HepG2 (cell line): ENCODE results near the gene TANGO6. TPM values are rescaled to one million over a fixed set of nuclear protein-coding genes. Genes with fewer than 3 reads are reported as not detected.

Source experiments
- ASH2L ChIP-seq: fragments of 300-600, 200-600 bp; sonication (generic); IDR thresholded peaks from 2 replicates; pipeline ENCODE4 v1.7.0; 2017; ENCODE audit warnings: low read depth, mild to moderate bottlenecking, moderate library complexity, mixed read lengths, low read length; ENCODE audit not compliant: insufficient read length
- ELF3 ChIP-seq: IDR thresholded peaks from 2 replicates; pipeline ENCODE4 v1.6.1; 2016; ENCODE audit warnings: missing genetic modification reagents, missing compliant biosample characterization
- HES4 ChIP-seq: sonication (generic); formaldehyde crosslinking; IDR thresholded peaks from 2 replicates; pipeline ENCODE4 v1.9.0; 2021; ENCODE audit warnings: mild to moderate bottlenecking, missing genetic modification reagents, borderline replicate concordance
- HOXA3 ChIP-seq: sonication (generic); formaldehyde crosslinking; IDR thresholded peaks from 2 replicates; pipeline ENCODE4 v1.5.0; 2020; ENCODE audit warnings: missing genetic modification reagents
- MIXL1 ChIP-seq: IDR thresholded peaks from 2 replicates; pipeline ENCODE4 v1.6.1; 2016
- NFATC3 ChIP-seq: sonication (generic); formaldehyde crosslinking; IDR thresholded peaks from 2 replicates; pipeline ENCODE4 v1.5.1; 2020; ENCODE audit warnings: mild to moderate bottlenecking, missing genetic modification reagents
- SOX13 ChIP-seq, 3 experiments: fragments of 450-650 bp in 1 of 3; sonication (generic) in 1 of 3; formaldehyde crosslinking in 1 of 3; IDR thresholded peaks in 2 of 3; conservative IDR thresholded peaks in 1 of 3; 2 replicates each; pipeline versions ENCODE4 v1.5.0 to v1.6.1; 2016 to 2020; ENCODE audit warnings: antibody characterized with exemption in 1 of 3, mild to moderate bottlenecking in 1 of 3, missing compliant biosample characterization in 1 of 3, missing genetic modification reagents in 1 of 3, moderate library complexity in 1 of 3
- SP140L ChIP-seq: sonication (generic); formaldehyde crosslinking; IDR thresholded peaks from 2 replicates; pipeline ENCODE4 v1.4.0; 2020; ENCODE audit warnings: missing genetic modification reagents, borderline replicate concordance
- TBX3 ChIP-seq: fragments of 450-650 bp; IDR thresholded peaks from 2 replicates; pipeline ENCODE4 v1.6.1; 2017; ENCODE audit warnings: antibody characterized with exemption, mild to moderate bottlenecking, inconsistent platforms, borderline replicate concordance
- TP53 ChIP-seq: sonication (generic); formaldehyde crosslinking; conservative IDR thresholded peaks from 2 replicates; pipeline ENCODE4 v1.4.0; 2020; ENCODE audit warnings: missing genetic modification reagents
- ZNF446 ChIP-seq: sonication (generic); formaldehyde crosslinking; IDR thresholded peaks from 2 replicates; pipeline ENCODE4 v1.5.0; 2020; ENCODE audit warnings: mild to moderate bottlenecking, missing genetic modification reagents
- ZNF674 ChIP-seq: sonication (generic); formaldehyde crosslinking; IDR thresholded peaks from 2 replicates; pipeline ENCODE4 v1.5.0; 2020; ENCODE audit warnings: low read depth, mild to moderate bottlenecking, missing genetic modification reagents
- ZNF7 ChIP-seq: IDR thresholded peaks from 2 replicates; pipeline ENCODE4 v1.6.1; 2016; ENCODE audit warnings: missing biosample characterization, missing genetic modification reagents
- ZNF713 ChIP-seq: sonication (generic); formaldehyde crosslinking; IDR thresholded peaks from 2 replicates; pipeline ENCODE4 v1.4.0; 2020; ENCODE audit warnings: mild to moderate bottlenecking, missing genetic modification reagents
- polyA plus RNA-seq, 8 experiments: library from polyadenylated mRNA; depleted of rRNA in 3 of 8; stranded (reverse) in 7 of 8; unstranded in 1 of 8; fragments of >200 nt; fragmentation: Illumina TruSeq in 4 of 8; extraction: Trizol in 4 of 8; gene quantifications; 2 replicates each; pipeline versions ENCODE4 v1.2.1 to v1.2.3, GENCODE V29; 2011 to 2016; ENCODE audit warnings: low read depth in 4 of 8, missing spikeins in 1 of 8, mixed read lengths in 1 of 8; ENCODE audit not compliant: insufficient read depth in 1 of 8
- total RNA-seq, 5 experiments: library from RNA; depleted of rRNA; stranded (reverse); fragments of >200 nt; fragmentation: Illumina TruSeq; extraction: Trizol; gene quantifications; 2 replicates each; pipeline ENCODE4 v1.2.3, GENCODE V29; 2016; ENCODE audit warnings: low read depth in 1 of 5
- TF ChIP-seq, protein P1 (sequence below): sonication (generic); formaldehyde crosslinking; IDR thresholded peaks from 2 replicates; pipeline ENCODE4 v1.5.1; 2020; ENCODE audit warnings: missing genetic modification reagents, mild to moderate bottlenecking, borderline replicate concordance
- TF ChIP-seq, protein P2 (sequence below): sonication (generic); formaldehyde crosslinking; IDR thresholded peaks from 2 replicates; pipeline ENCODE4 v1.9.0; 2022; ENCODE audit warnings: missing genetic modification reagents, mild to moderate bottlenecking, borderline replicate concordance
- TF ChIP-seq, protein P3 (sequence below): IDR thresholded peaks from 2 replicates; pipeline ENCODE4 v1.6.1; 2016; ENCODE audit warnings: low read depth
- TF ChIP-seq, protein P4 (sequence below): sonication (generic); formaldehyde crosslinking; IDR thresholded peaks from 2 replicates; pipeline ENCODE4 v1.5.1; 2020; ENCODE audit warnings: mild to moderate bottlenecking, missing genetic modification reagents, moderate library complexity

The TANGO6 gene
- total and polyA plus RNA-seq, 2 of the 13 experiments (the other 11 are each of a cell fraction or from before 2014, with no cell fraction given): 7.2 to 13.3 TPM

DNA sequence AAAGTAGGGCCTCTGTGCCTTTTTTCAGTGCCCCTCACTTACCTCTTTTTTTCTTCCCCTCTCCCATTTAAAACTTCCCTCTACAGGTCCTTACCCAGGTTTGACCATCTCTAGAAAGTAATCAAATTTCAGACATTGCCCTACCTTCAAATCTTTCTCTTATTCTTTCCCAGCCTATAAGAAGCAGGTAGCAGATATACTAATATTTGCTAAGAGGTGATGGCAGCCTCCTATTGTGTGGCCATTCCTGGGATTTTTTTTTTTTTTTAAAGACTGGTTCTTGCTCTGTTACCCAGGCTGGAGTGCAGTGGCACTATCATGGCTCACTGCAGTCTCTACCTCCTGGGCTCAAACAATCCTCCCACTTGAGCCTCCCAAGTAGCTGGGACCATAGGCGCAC, 151.0 kb downstream of the TANGO6 start (continued):
- TF ChIP-seq HOXA3 (CRISPR knock-in tag): no peak
- TF ChIP-seq TBX3: no peak
- peak; percentile 35 for TF ChIP-seq ASH2L
- no peak; the same call in 1 of the 2 replicates for TF ChIP-seq ELF3
- TF ChIP-seq ZNF674: no peak
- TF ChIP-seq, protein P1, sequence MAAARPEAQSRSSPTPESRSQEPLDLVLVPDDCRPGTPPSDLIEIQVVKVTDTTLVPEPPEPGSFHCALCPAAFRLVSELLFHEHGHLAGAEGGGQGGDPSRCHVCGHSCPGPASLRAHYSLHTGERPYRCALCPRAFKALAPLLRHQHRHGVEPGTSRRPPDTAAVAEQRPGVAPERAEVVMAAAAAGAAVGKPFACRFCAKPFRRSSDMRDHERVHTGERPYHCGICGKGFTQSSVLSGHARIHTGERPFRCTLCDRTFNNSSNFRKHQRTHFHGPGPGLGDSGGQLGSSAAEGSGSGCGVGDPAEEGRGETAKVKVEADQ: no peak
- TF ChIP-seq SP140L (CRISPR knock-in tag): no peak
- no peak for TF ChIP-seq TP53
- TF ChIP-seq, protein P2, sequence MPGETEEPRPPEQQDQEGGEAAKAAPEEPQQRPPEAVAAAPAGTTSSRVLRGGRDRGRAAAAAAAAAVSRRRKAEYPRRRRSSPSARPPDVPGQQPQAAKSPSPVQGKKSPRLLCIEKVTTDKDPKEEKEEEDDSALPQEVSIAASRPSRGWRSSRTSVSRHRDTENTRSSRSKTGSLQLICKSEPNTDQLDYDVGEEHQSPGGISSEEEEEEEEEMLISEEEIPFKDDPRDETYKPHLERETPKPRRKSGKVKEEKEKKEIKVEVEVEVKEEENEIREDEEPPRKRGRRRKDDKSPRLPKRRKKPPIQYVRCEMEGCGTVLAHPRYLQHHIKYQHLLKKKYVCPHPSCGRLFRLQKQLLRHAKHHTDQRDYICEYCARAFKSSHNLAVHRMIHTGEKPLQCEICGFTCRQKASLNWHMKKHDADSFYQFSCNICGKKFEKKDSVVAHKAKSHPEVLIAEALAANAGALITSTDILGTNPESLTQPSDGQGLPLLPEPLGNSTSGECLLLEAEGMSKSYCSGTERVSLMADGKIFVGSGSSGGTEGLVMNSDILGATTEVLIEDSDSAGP (CRISPR knock-in tag): no peak
- TF ChIP-seq MIXL1 (CRISPR knock-in tag): no peak
- TF ChIP-seq HES4: no peak
- TF ChIP-seq ZNF7: no peak
- TF ChIP-seq, protein P3, sequence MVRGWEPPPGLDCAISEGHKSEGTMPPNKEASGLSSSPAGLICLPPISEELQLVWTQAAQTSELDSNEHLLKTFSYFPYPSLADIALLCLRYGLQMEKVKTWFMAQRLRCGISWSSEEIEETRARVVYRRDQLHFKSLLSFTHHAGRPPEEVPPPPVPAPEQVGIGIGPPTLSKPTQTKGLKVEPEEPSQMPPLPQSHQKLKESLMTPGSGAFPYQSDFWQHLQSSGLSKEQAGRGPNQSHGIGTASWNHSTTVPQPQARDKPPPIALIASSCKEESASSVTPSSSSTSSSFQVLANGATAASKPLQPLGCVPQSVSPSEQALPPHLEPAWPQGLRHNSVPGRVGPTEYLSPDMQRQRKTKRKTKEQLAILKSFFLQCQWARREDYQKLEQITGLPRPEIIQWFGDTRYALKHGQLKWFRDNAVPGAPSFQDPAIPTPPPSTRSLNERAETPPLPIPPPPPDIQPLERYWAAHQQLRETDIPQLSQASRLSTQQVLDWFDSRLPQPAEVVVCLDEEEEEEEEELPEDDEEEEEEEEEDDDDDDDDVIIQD (CRISPR knock-in tag): 0 out of 2 replicates have a peak, but pooled peaks have one; percentile 0
- TF ChIP-seq SOX13 (IDR thresholded peaks at IDR 0.05): no peak
- TF ChIP-seq SOX13 (CRISPR knock-in tag; conservative IDR thresholded peaks at IDR 0.05 in 1 of 2, IDR thresholded peaks at IDR 0.05 in 1 of 2): peak in 1 of 2 experiments; percentile 34; a peak in 1 of 4 replicates
- TF ChIP-seq, protein P4, sequence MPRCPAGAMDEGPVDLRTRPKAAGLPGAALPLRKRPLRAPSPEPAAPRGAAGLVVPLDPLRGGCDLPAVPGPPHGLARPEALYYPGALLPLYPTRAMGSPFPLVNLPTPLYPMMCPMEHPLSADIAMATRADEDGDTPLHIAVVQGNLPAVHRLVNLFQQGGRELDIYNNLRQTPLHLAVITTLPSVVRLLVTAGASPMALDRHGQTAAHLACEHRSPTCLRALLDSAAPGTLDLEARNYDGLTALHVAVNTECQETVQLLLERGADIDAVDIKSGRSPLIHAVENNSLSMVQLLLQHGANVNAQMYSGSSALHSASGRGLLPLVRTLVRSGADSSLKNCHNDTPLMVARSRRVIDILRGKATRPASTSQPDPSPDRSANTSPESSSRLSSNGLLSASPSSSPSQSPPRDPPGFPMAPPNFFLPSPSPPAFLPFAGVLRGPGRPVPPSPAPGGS (CRISPR knock-in tag): no peak
- TF ChIP-seq NFATC3 (CRISPR knock-in tag): no peak
- no peak for TF ChIP-seq ZNF713 (CRISPR knock-in tag)
- no peak for TF ChIP-seq ZNF446
